ENCODE results near the gene DNM1L.
"Not testable (repeated sequence)": the region's sequence is repeated elsewhere in the genome, so short reads cannot be mapped to it uniquely, and the experiment has no call there.

Gene DNM1L

GRCh38 chr12:32705783-32706182 is 26.7 kb downstream of the DNM1L start:
- Histone ChIP-seq H3K27me3 (replicated peaks in 2 of 5; ENCODE audit: control insufficient read depth in 4 of 5, insufficient read depth in 5 of 5, low read length in 4 of 5) (no peaks in the 10 kb centered on the region), H3K27ac (ENCODE audit: insufficient read depth in 1 of 2, low read depth in 1 of 2, low read length in 2 of 2, poor library complexity in 1 of 2, severe bottlenecking in 2 of 2) (no peak overlapping the region), H3K4me3 (ENCODE audit: control insufficient read depth in 1 of 7, extremely low read depth in 1 of 7, insufficient read depth in 4 of 7, low read depth in 2 of 7, low read length in 6 of 7) (no peak overlapping the region), H3K9me3 (ENCODE audit: control extremely low read depth in 1 of 5, control insufficient read depth in 4 of 5, insufficient read depth in 2 of 5, low read depth in 1 of 5, low read length in 4 of 5) (no peaks in the 10 kb centered on the region), H3K4me1 (ENCODE audit: control extremely low read depth in 1 of 4, control insufficient read depth in 4 of 4, insufficient read depth in 4 of 4, low read length in 3 of 4) (peaks cover 0 to 16% (median 10%) of the 10 kb centered on the region in 4 experiments), H3K36me3 (ENCODE audit: control insufficient read depth in 4 of 4, insufficient read depth in 4 of 4, low read length in 3 of 4) (peaks cover 0 to 20% (median 9%) of the 10 kb centered on the region in 4 experiments)
- CTCF ChIA-PET = interaction anchor here (1.2 kb wide), 1 partner anchor 11 kb away, joined by 3 read pairs; no protein-coding TSS in a partner anchor
- no peak for DNase-seq
- POLR2A ChIA-PET = no interaction called here

DNA sequence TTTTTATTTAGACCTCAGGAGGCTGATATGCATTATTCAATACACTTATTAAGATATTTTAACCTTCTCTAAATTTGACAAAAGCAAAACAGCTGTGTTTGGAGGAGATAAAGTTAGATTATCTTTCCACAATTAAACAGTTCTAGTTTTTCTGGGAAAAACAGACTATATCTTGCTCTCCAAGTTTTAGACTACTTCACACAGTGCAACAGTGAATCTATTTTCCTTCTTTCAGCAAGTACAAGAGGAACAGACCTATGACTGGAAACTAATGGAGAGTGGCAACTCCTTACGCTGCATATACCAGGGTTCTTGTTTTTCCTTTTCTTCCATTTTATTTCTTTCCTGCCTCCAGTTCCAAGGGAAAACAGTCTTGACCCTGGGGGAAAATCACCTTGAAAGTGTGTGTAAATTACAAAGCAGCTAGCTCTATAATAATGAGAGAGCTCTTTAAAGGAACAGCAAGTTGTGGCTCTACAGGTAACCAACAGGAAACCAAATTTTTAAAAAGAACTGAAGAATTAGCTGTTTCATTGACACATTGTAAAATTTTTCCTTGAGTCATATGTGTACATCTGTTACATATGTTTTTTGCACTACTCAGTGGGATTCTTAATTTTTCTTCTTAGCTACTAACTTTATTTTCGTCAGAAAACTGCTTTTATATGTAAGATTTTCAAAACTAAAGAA is 27.4 kb downstream of the DNM1L start:
- CTCF ChIA-PET = interaction anchor here (1.2 kb wide), 1 partner anchor 12 kb away, joined by 3 read pairs; no protein-coding TSS in a partner anchor
- peak overlapping the region in 1 of 2 experiments; percentile 65 for H3K27ac ChIP-seq (ENCODE audit: insufficient read depth in 1 of 2, low read depth in 1 of 2, low read length in 2 of 2, poor library complexity in 1 of 2, severe bottlenecking in 2 of 2)

DNA sequence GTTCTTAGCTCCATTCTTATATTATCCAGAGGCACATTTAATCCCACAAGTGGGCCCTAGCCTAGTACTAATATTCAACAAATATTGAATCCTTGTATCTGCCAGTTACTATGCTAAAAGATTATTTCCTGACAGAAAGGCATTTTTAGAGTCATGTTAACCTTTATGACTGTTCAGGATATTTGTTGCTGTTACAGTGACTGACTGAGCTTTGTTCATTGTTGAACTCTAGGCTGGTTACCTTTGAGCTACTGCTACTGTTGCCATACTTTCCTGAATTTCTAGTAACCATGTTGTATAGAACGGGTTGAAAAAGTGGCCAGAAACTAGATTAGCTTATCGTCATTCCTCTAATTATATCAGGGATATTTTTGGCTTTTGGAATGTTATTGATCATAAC is 29.8 kb downstream of the DNM1L start:
- H3K27me3 ChIP-seq (replicated peaks in 2 of 5; ENCODE audit: control insufficient read depth in 4 of 5, insufficient read depth in 5 of 5, low read length in 4 of 5) = no peaks in the 10 kb centered on the region
- ChIA-PET CTCF (interaction anchor here (1.2 kb wide), 1 partner anchor 14 kb away, joined by 3 read pairs; no protein-coding TSS in a partner anchor), POLR2A (no interaction called here)
- H3K9me3 ChIP-seq (ENCODE audit: control extremely low read depth in 1 of 5, control insufficient read depth in 4 of 5, insufficient read depth in 2 of 5, low read depth in 1 of 5, low read length in 4 of 5) = no peaks in the 10 kb centered on the region
- peaks cover 5 to 44% (median 28%) of the 10 kb centered on the region in 4 experiments for H3K36me3 ChIP-seq (ENCODE audit: control insufficient read depth in 4 of 4, insufficient read depth in 4 of 4, low read length in 3 of 4)
- WGBS (ENCODE audit: insufficient coverage) = no CpG with 5 or more reads among the region's 2 CpGs
- DNase-seq = no peak
- H3K4me3 ChIP-seq (ENCODE audit: control insufficient read depth in 1 of 7, extremely low read depth in 1 of 7, insufficient read depth in 4 of 7, low read depth in 2 of 7, low read length in 6 of 7) = no peak overlapping the region
- H3K27ac ChIP-seq (ENCODE audit: insufficient read depth in 1 of 2, low read depth in 1 of 2, low read length in 2 of 2, poor library complexity in 1 of 2, severe bottlenecking in 2 of 2) = no peak overlapping the region
- H3K4me1 ChIP-seq (ENCODE audit: control extremely low read depth in 1 of 4, control insufficient read depth in 4 of 4, insufficient read depth in 4 of 4, low read length in 3 of 4) = peaks cover 0 to 12% (median 6%) of the 10 kb centered on the region in 4 experiments

More for the DNA sequence above, 27.4 kb downstream of the DNM1L start:
- POLR2A ChIA-PET = no interaction called here
- peak overlapping the region in 1 of 7 experiments; percentile 15 for H3K4me3 ChIP-seq (ENCODE audit: control insufficient read depth in 1 of 7, extremely low read depth in 1 of 7, insufficient read depth in 4 of 7, low read depth in 2 of 7, low read length in 6 of 7)
- H3K27me3 ChIP-seq (replicated peaks in 2 of 5; ENCODE audit: control insufficient read depth in 4 of 5, insufficient read depth in 5 of 5, low read length in 4 of 5) = no peaks in the 10 kb centered on the region
- H3K9me3 ChIP-seq (ENCODE audit: control extremely low read depth in 1 of 5, control insufficient read depth in 4 of 5, insufficient read depth in 2 of 5, low read depth in 1 of 5, low read length in 4 of 5) = no peaks in the 10 kb centered on the region
- peak in 2 of 3 donors; percentile 14 to 26 for DNase-seq
- WGBS (ENCODE audit: insufficient coverage) = no CpG with 5 or more reads among the region's 2 CpGs
- peaks cover 0 to 16% (median 10%) of the 10 kb centered on the region in 4 experiments for H3K4me1 ChIP-seq (ENCODE audit: control extremely low read depth in 1 of 4, control insufficient read depth in 4 of 4, insufficient read depth in 4 of 4, low read length in 3 of 4)
- peaks cover 2 to 22% (median 13%) of the 10 kb centered on the region in 4 experiments for H3K36me3 ChIP-seq (ENCODE audit: control insufficient read depth in 4 of 4, insufficient read depth in 4 of 4, low read length in 3 of 4)

DNA sequence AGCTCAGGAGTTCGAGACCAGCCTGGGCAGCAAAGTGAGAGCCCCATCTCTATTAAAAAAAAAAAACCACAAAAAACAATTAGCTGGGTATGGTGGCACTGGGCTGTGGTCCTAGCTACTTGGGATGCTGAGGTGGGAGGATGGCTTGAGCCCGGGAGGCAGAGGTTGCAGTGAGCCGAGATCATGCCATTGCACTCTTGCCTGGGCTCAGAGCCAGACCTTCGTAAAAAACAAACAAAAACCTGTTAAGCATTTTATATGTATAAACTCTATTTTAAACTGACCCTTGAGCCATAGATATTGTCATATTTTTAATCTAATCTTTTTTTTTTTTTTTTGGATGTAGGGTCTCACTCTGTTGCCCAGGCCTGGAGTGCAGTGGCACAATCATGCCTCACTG is 35.7 kb downstream of the DNM1L start:
- no peak overlapping the region for H3K27ac ChIP-seq (ENCODE audit: insufficient read depth in 1 of 2, low read depth in 1 of 2, low read length in 2 of 2, poor library complexity in 1 of 2, severe bottlenecking in 2 of 2)
- no peaks in the 10 kb centered on the region for H3K27me3 ChIP-seq (replicated peaks in 2 of 5; ENCODE audit: control insufficient read depth in 4 of 5, insufficient read depth in 5 of 5, low read length in 4 of 5)
- no peaks in the 10 kb centered on the region for H3K4me1 ChIP-seq (ENCODE audit: control extremely low read depth in 1 of 4, control insufficient read depth in 4 of 4, insufficient read depth in 4 of 4, low read length in 3 of 4)
- ChIA-PET POLR2A (no interaction called here), CTCF (no interaction called here)
- H3K9me3 ChIP-seq (ENCODE audit: control extremely low read depth in 1 of 5, control insufficient read depth in 4 of 5, insufficient read depth in 2 of 5, low read depth in 1 of 5, low read length in 4 of 5) = no peaks in the 10 kb centered on the region
- DNase-seq = no peak
- WGBS (ENCODE audit: insufficient coverage) = 83% methylated on average over 1 of the region's 4 CpGs
- H3K36me3 ChIP-seq (ENCODE audit: control insufficient read depth in 4 of 4, insufficient read depth in 4 of 4, low read length in 3 of 4) = peaks cover 12 to 54% (median 41%) of the 10 kb centered on the region in 4 experiments
- no peak overlapping the region for H3K4me3 ChIP-seq (ENCODE audit: control insufficient read depth in 1 of 7, extremely low read depth in 1 of 7, insufficient read depth in 4 of 7, low read depth in 2 of 7, low read length in 6 of 7)

DNA sequence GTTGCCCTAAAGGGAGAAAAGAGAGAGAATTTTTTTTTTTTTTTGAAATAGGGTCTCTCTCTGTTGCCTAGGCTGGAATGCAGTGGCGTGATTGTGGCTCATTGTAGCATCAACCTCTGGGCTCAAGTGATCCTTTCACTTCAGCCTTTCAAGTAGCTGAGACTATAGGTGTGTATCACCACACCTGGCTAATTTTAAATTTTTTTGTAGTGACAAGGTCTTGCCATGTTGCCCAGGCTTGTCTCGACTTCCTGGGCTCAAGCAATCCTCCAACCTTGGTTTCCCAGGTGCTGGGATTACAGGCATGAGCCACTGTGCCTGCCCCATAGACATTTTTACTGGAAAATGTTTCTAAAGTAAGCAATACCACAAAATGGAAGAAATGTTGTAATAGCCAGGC is 39.8 kb downstream of the DNM1L start:
- no peak overlapping the region for H3K27ac ChIP-seq (ENCODE audit: insufficient read depth in 1 of 2, low read depth in 1 of 2, low read length in 2 of 2, poor library complexity in 1 of 2, severe bottlenecking in 2 of 2)
- ChIA-PET CTCF (interaction anchor here (1.9 kb wide), 1 partner anchor 15 kb away, joined by 4 read pairs; no protein-coding TSS in a partner anchor), POLR2A (no interaction called here)
- peaks cover 21 to 54% (median 30%) of the 10 kb centered on the region in 4 experiments for H3K36me3 ChIP-seq (ENCODE audit: control insufficient read depth in 4 of 4, insufficient read depth in 4 of 4, low read length in 3 of 4)
- H3K9me3 ChIP-seq (ENCODE audit: control extremely low read depth in 1 of 5, control insufficient read depth in 4 of 5, insufficient read depth in 2 of 5, low read depth in 1 of 5, low read length in 4 of 5) = no peaks in the 10 kb centered on the region
- no peak for DNase-seq
- no peaks in the 10 kb centered on the region for H3K4me1 ChIP-seq (ENCODE audit: control extremely low read depth in 1 of 4, control insufficient read depth in 4 of 4, insufficient read depth in 4 of 4, low read length in 3 of 4)
- H3K4me3 ChIP-seq (ENCODE audit: control insufficient read depth in 1 of 7, extremely low read depth in 1 of 7, insufficient read depth in 4 of 7, low read depth in 2 of 7, low read length in 6 of 7) = no peak overlapping the region
- 94% methylated on average over 2 of the region's 2 CpGs for WGBS (ENCODE audit: insufficient coverage)
- H3K27me3 ChIP-seq (replicated peaks in 2 of 5; ENCODE audit: control insufficient read depth in 4 of 5, insufficient read depth in 5 of 5, low read length in 4 of 5) = no peaks in the 10 kb centered on the region

DNA sequence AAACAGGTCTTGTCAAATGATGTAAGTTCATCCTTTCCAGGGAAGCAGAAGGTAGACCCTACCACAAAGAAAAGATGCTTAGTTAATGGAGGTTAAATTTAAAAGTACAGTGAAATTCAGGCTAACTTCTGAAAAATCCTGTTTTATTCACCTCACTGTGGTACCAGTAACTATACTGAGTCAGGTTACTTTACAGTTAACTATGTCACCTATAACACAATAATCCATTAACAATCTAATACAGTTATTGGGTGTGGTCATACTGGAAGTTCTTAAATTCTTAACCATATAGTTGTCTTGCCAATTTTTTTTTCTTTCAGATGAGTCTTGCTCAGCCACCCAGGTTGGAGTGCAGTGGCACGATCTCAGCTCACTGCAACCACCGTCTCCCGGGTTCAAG is 46.2 kb downstream of the DNM1L start:
- POLR2A ChIA-PET = not testable (repeated sequence)
- CTCF ChIA-PET = interaction anchor here (1.0 kb wide), 1 partner anchor 30 kb away, joined by 3 read pairs; the partner anchor contains the start of gene YARS2

GRCh38 chr12:32726286-32726685 is 47.2 kb downstream of the DNM1L start:
- ChIA-PET CTCF (no interaction called here), POLR2A (no interaction called here)
- no peak for DNase-seq
- no peaks in the 10 kb centered on the region for H3K4me1 ChIP-seq (ENCODE audit: control extremely low read depth in 1 of 4, control insufficient read depth in 4 of 4, insufficient read depth in 4 of 4, low read length in 3 of 4)
- H3K27me3 ChIP-seq (replicated peaks in 2 of 5; ENCODE audit: control insufficient read depth in 4 of 5, insufficient read depth in 5 of 5, low read length in 4 of 5) = no peaks in the 10 kb centered on the region
- no peaks in the 10 kb centered on the region for H3K9me3 ChIP-seq (ENCODE audit: control extremely low read depth in 1 of 5, control insufficient read depth in 4 of 5, insufficient read depth in 2 of 5, low read depth in 1 of 5, low read length in 4 of 5)
- peaks cover 21 to 50% (median 35%) of the 10 kb centered on the region in 4 experiments for H3K36me3 ChIP-seq (ENCODE audit: control insufficient read depth in 4 of 4, insufficient read depth in 4 of 4, low read length in 3 of 4)
- 100% methylated on average over 1 of the region's 2 CpGs for WGBS (ENCODE audit: insufficient coverage)
- H3K27ac ChIP-seq (ENCODE audit: insufficient read depth in 1 of 2, low read depth in 1 of 2, low read length in 2 of 2, poor library complexity in 1 of 2, severe bottlenecking in 2 of 2) = no peak overlapping the region
- H3K4me3 ChIP-seq (ENCODE audit: control insufficient read depth in 1 of 7, extremely low read depth in 1 of 7, insufficient read depth in 4 of 7, low read depth in 2 of 7, low read length in 6 of 7) = no peak overlapping the region

More for the DNA sequence above, 46.2 kb downstream of the DNM1L start:
- not testable (repeated sequence) for H3K4me3 ChIP-seq (ENCODE audit: control insufficient read depth in 1 of 7, extremely low read depth in 1 of 7, insufficient read depth in 4 of 7, low read depth in 2 of 7, low read length in 6 of 7); DNase-seq; H3K9me3 ChIP-seq (ENCODE audit: control extremely low read depth in 1 of 5, control insufficient read depth in 4 of 5, insufficient read depth in 2 of 5, low read depth in 1 of 5, low read length in 4 of 5); H3K4me1 ChIP-seq (ENCODE audit: control extremely low read depth in 1 of 4, control insufficient read depth in 4 of 4, insufficient read depth in 4 of 4, low read length in 3 of 4); H3K27ac ChIP-seq (ENCODE audit: insufficient read depth in 1 of 2, low read depth in 1 of 2, low read length in 2 of 2, poor library complexity in 1 of 2, severe bottlenecking in 2 of 2); H3K27me3 ChIP-seq (replicated peaks in 2 of 5; ENCODE audit: control insufficient read depth in 4 of 5, insufficient read depth in 5 of 5, low read length in 4 of 5)
- peaks cover 22 to 51% (median 37%) of the 10 kb centered on the region in 4 experiments for H3K36me3 ChIP-seq (ENCODE audit: control insufficient read depth in 4 of 4, insufficient read depth in 4 of 4, low read length in 3 of 4)
- no CpG with 5 or more reads among the region's 3 CpGs for WGBS (ENCODE audit: insufficient coverage)
